Lung (tissue), 12 donors: ENCODE results near the gene ARHGAP42. TPM values are rescaled to one million over a fixed set of nuclear protein-coding genes. Genes with fewer than 3 reads are reported as not detected.

ENCODE experiments used
- ATAC-seq: fragments of 200-7000 bp; cut with Tn5 transposase; one replicate; pipeline ENCODE4 v1.9.1; 2020; ENCODE audit warnings: moderate number of reproducible peaks; ENCODE audit not compliant: insufficient read depth, low FRiP score
- DNase-seq, 3 donors: peaks; one replicate each; pipeline ENCODE4 v3.0.0-alpha.2; 2013 to 2017
- H3K27ac ChIP-seq, 2 donors: one replicate each; pipeline ENCODE4 v1.5.1; 2013; ENCODE audit warnings: mild to moderate bottlenecking in 2 of 2, moderate library complexity in 2 of 2, control low read depth in 1 of 2, inconsistent platforms in 1 of 2, low read depth in 1 of 2, low read length in 1 of 2
- H3K27me3 ChIP-seq, 3 donors: one replicate each; pipeline ENCODE4 v1.5.1; 2013; ENCODE audit warnings: low read length in 2 of 3; ENCODE audit not compliant: control insufficient read depth in 3 of 3, insufficient read depth in 3 of 3
- H3K36me3 ChIP-seq, 4 donors: one replicate each; pipeline ENCODE4 v1.5.1; 2013; ENCODE audit warnings: low read length in 4 of 4, mild to moderate bottlenecking in 1 of 4, moderate library complexity in 1 of 4; ENCODE audit not compliant: control insufficient read depth in 4 of 4, insufficient read depth in 4 of 4
- H3K4me1 ChIP-seq, 5 donors: one replicate each; pipeline ENCODE4 v1.5.1; 2013; ENCODE audit warnings: low read length in 5 of 5, mild to moderate bottlenecking in 2 of 5, moderate library complexity in 1 of 5; ENCODE audit not compliant: control insufficient read depth in 5 of 5, insufficient read depth in 5 of 5
- H3K4me3 ChIP-seq: one replicate; pipeline ENCODE4 v1.5.1; 2013; ENCODE audit warnings: mild to moderate bottlenecking, control low read depth, moderate library complexity
- H3K9ac ChIP-seq, 2 donors: one replicate each; pipeline ENCODE4 v1.5.1; 2013; ENCODE audit warnings: low read length in 2 of 2, control low read depth in 1 of 2; ENCODE audit not compliant: insufficient read depth in 1 of 2
- H3K9me3 ChIP-seq, 4 donors: one replicate each; pipeline ENCODE4 v1.5.1; 2013; ENCODE audit warnings: low read length in 3 of 4, mild to moderate bottlenecking in 1 of 4, moderate library complexity in 1 of 4; ENCODE audit not compliant: control insufficient read depth in 4 of 4, insufficient read depth in 3 of 4
- WGBS, 2 donors: extraction: QIAGEN DNeasy Blood & Tissue Kit; methylation state at CpG; one replicate each; pipeline ENCODE4 v1.1.7; 2013; 5-methylcytosine and 5-hydroxymethylcytosine counted together
- polyA plus RNA-seq, 2 donors: library from polyadenylated mRNA; stranded (reverse); fragments of 200-250 nt; gene quantifications; one replicate each; pipeline ENCODE4 v1.2.1, GENCODE V29; 2013
- total RNA-seq, 2 donors: library from RNA; depleted of rRNA in 1 of 2; stranded (reverse); fragments of >200 nt in 1 of 2; gene quantifications; one replicate each; pipeline ENCODE4 v1.2.1, GENCODE V29; 2014 to 2021
- TF ChIP-seq, protein P1 (sequence below): IDR thresholded peaks from 2 replicates; pipeline ENCODE4 v1.5.1; 2012; ENCODE audit warnings: mild to moderate bottlenecking; ENCODE audit errors: control extremely low read depth, extremely low read depth
- donor health status: control.
- donor health status: control.
- donor health status: Bipolar disorder and iron deficiency.
- donor health status: healthy.
- donor health status: DM: yes; HTN: yes; CAD: no.

ARHGAP42 gene
- total and polyA plus RNA-seq, 4 donors, result 4.1 to 58.6 (median 10.3) TPM

DNA sequence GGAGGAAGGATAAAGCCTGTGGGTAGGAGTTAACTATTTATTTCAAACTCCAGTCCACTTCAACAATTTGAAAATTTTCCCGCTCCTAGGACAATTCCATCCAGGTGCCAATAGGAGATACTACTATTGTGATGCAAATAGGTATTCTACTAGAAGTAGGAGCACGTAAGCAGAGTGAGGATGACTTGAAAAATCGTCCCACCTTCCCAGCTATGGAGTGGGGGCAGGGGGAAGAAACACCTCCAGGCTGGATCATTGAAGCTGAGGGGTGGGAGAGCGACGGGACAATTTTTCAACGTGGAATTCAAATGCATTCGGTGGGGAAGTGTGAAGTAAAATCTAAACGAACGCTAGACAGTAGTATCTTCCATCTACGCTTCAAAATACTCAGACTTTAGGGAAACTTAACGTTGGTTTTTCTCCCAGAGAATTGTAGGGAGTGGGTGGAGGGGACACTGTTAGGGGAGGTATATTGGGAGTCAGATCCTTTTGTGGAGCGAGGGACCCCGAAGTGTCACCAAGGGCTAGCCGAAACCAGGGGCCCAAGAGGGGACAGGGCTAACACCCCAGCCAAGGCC lies 523 bp upstream of the ARHGAP42 start:
- Histone ChIP-seq H3K4me3 (no peak overlapping the region), H3K27ac (peak overlapping the region; percentile 81 to 98), H3K9me3 (no peaks in the 10 kb centered on the region), H3K27me3 (peaks cover 0 to 17% (median 0%) of the 10 kb centered on the region in 3 donors), H3K4me1 (peaks cover 0 to 37% (median 5%) of the 10 kb centered on the region in 5 donors), H3K36me3 (no peaks in the 10 kb centered on the region), H3K9ac (no peak overlapping the region)
- ATAC-seq, result no peak
- TF ChIP-seq, protein P1, sequence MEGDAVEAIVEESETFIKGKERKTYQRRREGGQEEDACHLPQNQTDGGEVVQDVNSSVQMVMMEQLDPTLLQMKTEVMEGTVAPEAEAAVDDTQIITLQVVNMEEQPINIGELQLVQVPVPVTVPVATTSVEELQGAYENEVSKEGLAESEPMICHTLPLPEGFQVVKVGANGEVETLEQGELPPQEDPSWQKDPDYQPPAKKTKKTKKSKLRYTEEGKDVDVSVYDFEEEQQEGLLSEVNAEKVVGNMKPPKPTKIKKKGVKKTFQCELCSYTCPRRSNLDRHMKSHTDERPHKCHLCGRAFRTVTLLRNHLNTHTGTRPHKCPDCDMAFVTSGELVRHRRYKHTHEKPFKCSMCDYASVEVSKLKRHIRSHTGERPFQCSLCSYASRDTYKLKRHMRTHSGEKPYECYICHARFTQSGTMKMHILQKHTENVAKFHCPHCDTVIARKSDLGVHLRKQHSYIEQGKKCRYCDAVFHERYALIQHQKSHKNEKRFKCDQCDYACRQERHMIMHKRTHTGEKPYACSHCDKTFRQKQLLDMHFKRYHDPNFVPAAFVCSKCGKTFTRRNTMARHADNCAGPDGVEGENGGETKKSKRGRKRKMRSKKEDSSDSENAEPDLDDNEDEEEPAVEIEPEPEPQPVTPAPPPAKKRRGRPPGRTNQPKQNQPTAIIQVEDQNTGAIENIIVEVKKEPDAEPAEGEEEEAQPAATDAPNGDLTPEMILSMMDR, result no peak
- no peak for DNase-seq
- 38 to 45% methylated on average over 14 of the region's 14 CpGs for WGBS, 2 donors

DNA sequence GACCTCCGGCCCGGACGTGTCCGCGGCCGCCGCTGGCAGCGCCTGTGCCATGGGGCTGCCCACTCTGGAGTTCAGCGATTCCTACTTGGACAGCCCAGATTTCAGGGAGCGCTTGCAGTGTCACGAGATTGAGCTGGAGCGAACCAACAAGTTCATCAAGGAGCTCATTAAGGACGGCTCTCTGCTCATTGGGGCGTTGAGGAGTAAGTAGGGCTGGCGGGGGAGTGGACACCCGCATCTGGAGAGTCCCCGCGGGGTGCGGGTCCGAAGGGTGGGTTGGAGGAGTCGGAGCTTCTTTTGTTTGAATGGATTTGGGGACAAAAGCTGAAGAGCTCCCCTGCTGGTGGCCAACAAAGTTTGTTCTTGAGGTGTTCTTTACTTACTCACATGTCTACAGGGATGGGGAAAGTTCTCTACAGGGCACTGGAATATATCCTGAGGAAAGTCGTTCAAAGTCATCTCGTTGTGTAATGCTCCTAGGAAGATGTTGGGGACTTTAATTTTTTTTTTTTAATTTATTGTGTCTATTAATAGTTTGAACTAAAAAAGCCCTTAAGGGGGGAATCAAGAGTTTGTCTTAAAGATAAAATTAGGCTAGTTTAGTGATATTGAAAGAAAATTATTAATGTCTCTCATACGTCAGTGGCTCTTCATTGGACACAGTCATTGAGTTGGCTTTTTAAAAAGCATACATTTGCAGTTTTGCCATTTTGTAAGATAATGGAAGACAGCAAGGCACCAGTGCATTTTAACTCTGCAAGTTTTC lies 725 bp downstream of the ARHGAP42 start:
- peaks cover 0 to 17% (median 0%) of the 10 kb centered on the region in 3 donors for H3K27me3 ChIP-seq
- DNase-seq (peak; percentile 81 to 93 (median 89)), ATAC-seq (peak; percentile 63)
- TF ChIP-seq, protein P1, result peak; percentile 7
- H3K4me3 ChIP-seq, result peak overlapping the region; percentile 33
- H3K9me3 ChIP-seq, result no peaks in the 10 kb centered on the region
- H3K9ac ChIP-seq, result peak overlapping the region; percentile 75 to 90
- peaks cover 0 to 37% (median 5%) of the 10 kb centered on the region in 5 donors for H3K4me1 ChIP-seq
- no peaks in the 10 kb centered on the region for H3K36me3 ChIP-seq
- WGBS, 2 donors, result 2% methylated on average over 24 of the region's 24 CpGs
- peak overlapping the region; percentile 81 to 98 for H3K27ac ChIP-seq

DNA sequence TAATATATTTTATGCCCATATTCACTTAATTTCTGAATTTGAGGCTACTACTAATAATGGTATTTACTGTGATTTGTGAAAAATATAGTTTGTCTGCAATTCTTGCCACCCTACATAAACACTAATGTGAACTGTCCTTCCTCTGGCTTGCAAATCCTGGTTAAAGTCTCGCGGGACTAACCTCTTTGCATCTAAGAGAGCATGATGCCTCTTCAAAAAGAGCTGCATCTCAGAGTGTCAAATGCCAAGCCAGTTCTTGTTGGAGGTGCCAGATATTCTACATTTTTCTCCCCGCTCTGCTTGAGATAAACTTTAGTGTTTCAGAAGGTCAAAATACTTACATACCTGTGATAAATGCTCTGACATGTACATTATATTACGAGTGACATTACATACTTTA lies 2.1 kb downstream of the ARHGAP42 start:
- WGBS, 2 donors, result 62 to 76% methylated on average over 4 of the region's 4 CpGs
- peaks cover 0 to 32% (median 5%) of the 10 kb centered on the region in 5 donors for H3K4me1 ChIP-seq

More for the DNA sequence above, 2.1 kb downstream of the ARHGAP42 start:
- no peaks in the 10 kb centered on the region for H3K9me3 ChIP-seq
- peaks cover 0 to 16% (median 0%) of the 10 kb centered on the region in 3 donors for H3K27me3 ChIP-seq
- H3K36me3 ChIP-seq, result no peaks in the 10 kb centered on the region
- peak in 1 of 3 donors; percentile 58 for DNase-seq
- TF ChIP-seq, protein P1, result no peak
- peak overlapping the region in 1 of 2 donors; percentile 90 for H3K9ac ChIP-seq
- no peak for ATAC-seq
- H3K4me3 ChIP-seq, result no peak overlapping the region
- no peak overlapping the region for H3K27ac ChIP-seq
